Middle frontal gyrus (tissue), 1 donor: ENCODE data around the gene COPS6.

Experiments used
- DNase-seq: peaks from one replicate; pipeline ENCODE4 v3.0.0-alpha.2; 2015; ENCODE audit warnings: low spot score; ENCODE audit errors: extremely low spot score

Gene COPS6

DNA sequence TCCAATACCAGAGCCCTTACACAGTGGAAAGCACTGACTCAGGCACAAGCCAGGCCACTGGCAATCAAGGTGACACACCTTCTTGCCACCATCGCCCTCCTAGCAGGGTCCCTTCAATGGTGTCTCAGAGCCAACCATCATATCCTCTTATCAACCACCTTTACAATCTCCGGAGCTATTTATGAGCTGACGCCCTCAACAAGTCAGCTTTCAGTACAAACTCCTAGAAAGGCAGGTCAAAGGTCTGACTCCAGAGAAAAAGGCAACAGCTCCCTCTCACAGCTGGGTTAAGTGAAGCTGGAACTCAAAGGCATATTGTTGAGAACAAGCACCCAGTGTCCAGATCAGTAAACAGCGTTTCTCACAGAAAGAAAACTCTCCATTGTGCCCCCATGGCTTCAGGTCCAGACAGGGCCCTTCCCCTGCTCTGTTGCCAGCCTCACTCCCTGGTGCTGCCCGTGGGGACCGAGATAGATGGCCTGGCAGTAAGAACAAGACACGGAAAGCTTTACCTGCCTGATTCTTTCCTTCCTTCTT lies 9.7 kb upstream of the COPS6 start:
- no peak for DNase-seq

GRCh38 chr7:100080907-100081534 lies 7.7 kb upstream of the COPS6 start:
- no peak for DNase-seq

DNA sequence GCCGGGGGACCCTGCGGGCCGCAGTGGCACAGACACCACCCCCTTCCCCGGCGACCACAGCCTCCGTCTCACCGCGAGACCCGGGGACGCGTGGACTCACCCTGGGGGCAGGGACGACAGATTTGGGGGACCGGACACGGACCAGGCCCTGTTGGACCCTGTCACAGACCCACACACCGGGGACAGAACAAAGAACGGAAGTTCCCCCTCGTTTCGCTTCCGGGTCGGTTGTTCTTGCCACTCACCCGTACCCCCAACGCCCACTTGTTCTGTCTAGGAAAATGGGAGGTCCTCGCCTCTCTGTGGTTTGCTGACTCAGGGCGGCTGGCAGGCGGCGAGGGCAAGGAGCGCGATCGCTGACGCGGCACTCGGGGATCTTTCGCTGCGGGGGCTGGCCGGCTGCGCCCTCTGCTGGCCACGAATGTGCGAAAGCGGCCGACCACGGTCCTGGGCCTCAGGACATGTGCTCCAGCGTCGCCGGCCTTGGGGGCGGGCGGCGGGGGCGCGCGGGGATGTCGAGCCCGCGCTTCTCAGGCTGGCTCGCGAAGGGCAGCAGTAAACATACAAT lies 7.2 kb upstream of the COPS6 start, which contains the start of gene ZNF3:
ZNF3 (minus strand) TSS at position 189 of the 568 bp plus-strand sequence. CDS start 4,366 bp downstream, outside the sequence.
- peak; percentile 98 for DNase-seq

- no peak for DNase-seq
Observed at GRCh38 chr7:100082978-100083377, 5.8 kb upstream of the COPS6 start.

GRCh38 chr7:100085515-100085914 lies 3.3 kb upstream of the COPS6 start:
- no peak for DNase-seq

DNA sequence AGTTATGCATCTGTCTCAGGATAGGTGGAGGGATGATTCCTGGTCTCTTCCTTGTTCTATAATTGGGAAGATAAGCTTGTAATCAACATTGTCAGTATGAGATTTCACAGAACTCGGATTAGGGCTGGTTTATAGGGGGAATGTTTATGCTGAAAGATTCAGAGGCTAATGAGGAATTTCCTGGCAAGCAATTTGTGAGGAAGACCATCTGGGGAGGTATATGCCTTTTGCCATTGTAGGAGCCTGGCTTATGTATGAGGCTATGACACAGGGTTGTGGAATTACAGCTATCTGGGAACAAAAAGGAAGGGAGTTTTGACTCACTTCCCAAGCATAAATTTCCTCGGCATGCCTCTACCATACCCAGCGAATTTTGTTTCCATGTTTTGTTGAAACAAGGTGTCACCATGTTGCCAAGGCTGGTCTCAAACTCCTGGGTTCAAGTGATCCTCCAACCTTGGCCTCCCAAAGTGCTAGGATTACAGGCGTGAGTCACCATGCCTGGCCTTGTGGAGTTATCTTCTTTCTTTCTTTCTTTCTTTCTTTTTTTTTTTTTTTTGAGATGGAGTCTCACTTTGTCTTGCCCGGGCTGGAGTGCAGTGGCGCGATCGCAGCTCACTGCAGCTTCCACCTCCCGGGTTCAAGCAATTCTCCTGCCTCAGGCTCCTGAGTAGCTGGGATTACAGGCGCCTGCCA lies 1.6 kb upstream of the COPS6 start:
- no peak for DNase-seq

- DNase-seq = no peak
Observed at GRCh38 chr7:100088095-100088620, 611 bp upstream of the COPS6 start.

DNA sequence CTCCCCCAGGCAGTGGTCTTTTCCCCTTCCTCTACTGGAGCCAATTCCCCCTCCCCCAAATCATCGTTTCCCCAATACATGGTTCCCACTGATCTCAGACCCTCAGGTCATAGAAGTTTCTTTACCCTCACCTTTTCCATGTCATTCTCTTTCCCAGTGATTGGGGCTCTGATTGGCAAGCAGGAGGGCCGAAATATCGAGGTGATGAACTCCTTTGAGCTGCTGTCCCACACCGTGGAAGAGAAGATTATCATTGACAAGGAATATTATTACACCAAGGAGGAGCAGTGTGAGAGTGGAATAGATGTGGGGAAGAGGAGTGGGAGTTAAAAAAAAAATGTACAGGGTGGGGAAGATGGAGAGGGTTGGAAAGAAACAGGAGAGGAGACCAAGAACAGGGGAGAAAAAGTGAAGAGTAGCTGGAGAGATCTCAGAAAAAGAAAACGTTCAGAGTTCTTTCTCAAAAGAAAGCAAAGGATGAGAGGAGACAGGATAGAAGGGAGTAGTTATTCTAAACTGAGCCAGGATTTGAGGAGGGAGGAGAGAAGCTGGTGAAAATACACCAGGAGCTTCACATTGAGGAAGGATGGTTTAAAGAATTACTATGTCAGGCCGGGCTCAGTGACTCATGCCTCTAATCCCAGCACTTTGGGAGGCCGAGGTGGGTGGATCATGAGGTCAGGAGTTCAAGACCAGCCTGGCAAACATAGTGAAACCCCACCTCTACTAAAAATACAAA lies 858 bp downstream of the COPS6 start:
- no peak for DNase-seq

DNA sequence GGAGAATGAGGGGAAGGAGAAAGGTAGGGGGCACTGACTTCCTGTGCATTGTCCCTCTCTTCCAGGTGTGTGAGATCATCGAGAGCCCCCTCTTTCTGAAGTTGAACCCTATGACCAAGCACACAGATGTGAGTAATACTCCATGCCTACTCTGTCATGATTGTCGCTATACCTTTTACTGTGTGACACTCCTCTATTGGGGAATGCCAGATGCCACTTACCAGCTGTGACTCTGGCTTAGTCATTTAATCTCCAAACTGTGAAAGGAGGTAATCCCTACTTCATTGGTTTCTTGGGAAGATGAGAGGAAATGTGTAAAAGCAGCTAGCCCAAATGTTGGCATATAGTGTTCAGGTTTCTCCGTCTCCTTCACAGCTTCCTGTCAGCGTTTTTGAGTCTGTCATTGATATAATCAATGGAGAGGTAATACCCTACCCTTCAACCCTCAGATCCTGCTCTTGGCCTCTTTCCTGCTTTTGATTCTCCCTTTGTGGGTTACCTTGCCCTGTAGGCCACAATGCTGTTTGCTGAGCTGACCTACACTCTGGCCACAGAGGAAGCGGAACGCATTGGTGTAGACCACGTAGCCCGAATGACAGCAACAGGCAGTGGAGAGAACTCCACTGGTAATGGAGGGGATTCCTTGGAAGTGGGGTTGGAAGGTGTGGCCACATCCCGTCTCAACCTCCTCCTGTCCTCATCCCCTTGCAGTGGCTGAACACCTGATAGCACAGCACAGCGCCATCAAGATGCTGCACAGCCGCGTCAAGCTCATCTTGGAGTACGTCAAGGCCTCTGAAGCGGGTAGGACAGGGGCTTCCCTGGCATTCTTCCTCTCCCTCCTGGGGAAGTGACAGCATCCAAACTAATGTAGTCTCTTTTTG lies 2.0 kb downstream of the COPS6 start:
- no peak for DNase-seq

DNA sequence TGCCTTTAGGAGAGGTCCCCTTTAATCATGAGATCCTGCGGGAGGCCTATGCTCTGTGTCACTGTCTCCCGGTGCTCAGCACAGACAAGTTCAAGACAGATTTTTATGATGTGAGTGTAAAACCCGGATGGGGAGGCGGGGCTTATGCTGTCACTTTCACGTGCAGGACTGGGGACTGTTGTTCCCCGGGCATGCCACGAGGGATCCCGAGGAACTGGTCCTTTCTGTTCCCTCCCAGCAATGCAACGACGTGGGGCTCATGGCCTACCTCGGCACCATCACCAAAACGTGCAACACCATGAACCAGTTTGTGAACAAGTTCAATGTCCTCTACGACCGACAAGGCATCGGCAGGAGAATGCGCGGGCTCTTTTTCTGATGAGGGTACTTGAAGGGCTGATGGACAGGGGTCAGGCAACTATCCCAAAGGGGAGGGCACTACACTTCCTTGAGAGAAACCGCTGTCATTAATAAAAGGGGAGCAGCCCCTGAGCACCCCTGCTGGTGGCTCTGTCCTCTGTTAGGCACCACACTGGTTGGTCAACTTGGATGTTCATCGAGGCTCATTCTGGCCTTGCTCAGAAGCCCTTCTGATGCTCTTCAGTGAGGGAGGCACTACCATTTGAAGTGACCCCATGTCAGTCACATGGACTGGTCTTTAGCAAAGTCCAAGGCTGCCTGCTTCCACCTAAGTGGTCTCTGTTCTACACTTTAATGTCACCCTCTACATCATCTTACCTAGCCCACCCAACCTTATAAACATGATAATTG lies 2.8 kb downstream of the COPS6 start:
- no peak for DNase-seq

- DNase-seq = no peak
Observed at GRCh38 chr7:100093054-100093453, 4.3 kb downstream of the COPS6 start.

DNA sequence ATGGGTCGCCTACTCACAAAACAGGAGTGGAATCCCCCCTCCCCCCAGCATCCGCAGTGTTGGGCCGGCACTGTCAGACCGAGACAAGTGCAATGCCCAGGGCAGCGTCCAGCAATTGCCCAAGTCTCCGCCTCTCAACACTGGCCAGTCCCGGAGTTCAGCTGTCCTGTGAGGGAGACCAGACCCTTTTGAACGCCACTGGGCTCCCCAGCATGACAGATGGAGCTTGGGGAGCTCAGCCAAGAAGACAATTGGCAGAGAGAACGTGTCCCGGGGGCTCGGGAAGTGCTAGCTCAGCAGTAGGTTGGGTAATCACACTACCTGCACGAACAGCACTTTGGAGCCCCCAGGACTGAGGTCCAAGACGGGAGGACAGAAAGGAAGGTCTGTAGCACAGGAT lies 4.7 kb downstream of the COPS6 start:
- no peak for DNase-seq

- DNase-seq = no peak
Observed at GRCh38 chr7:100093925-100094486, 5.2 kb downstream of the COPS6 start.

DNA sequence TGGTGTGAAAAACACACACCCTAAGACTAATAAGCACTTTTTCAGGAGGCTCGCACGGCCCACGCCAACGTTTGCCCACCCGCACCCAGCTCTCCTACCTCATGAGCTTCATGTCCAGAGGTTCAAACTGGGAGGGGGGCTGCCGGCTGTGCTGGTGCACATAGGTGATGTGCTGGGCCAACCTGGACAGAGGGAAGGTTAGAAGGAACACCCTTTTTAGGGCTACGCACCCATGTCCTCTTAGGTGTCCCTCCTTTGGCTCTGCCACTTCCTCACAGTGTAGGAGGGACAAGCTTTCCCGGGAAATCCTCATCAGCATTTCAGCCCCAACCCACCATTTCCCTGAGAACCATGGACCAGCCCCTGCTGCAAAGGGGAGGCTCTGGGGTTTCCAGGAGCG lies 6.5 kb downstream of the COPS6 start:
- DNase-seq = no peak

- DNase-seq = no peak
Observed at GRCh38 chr7:100095704-100096103, 6.9 kb downstream of the COPS6 start.

GRCh38 chr7:100098913-100099312 lies 10.1 kb downstream of the COPS6 start:
- DNase-seq = no peak

- no peak for DNase-seq
Observed at GRCh38 chr7:100099452-100099851, 10.7 kb downstream of the COPS6 start.

- peak; percentile 93 for DNase-seq
Observed at GRCh38 chr7:100100420-100101015, 11.7 kb downstream of the COPS6 start.
